HG03565 (cell line): ENCODE results near the gene PAK5.

Source experiments
- ATAC-seq: cut with Tn5 transposase; IDR thresholded peaks from one replicate; pipeline ENCODE4 v1.9.1; 2021; ENCODE audit warnings: mild to moderate bottlenecking, moderate library complexity; ENCODE audit not compliant: unreplicated experiment

PAK5 gene

GRCh38 chr20:9838378-9839295 lies at the start of gene PAK5:
PAK5 (minus strand) TSS chr20:9839076; CDS start chr20:9644328, 194,748 bp downstream.
- ATAC-seq: no peak

- no peak for ATAC-seq
Measured at GRCh38 chr20:9887706-9888105, 48.8 kb upstream of the PAK5 start.

- ATAC-seq: no peak
Measured at GRCh38 chr20:9886227-9886626, 47.4 kb upstream of the PAK5 start.

- ATAC-seq: no peak
Measured at GRCh38 chr20:9884666-9885065, 45.8 kb upstream of the PAK5 start.

GRCh38 chr20:9884061-9884460 lies 45.2 kb upstream of the PAK5 start:
- no peak for ATAC-seq

- ATAC-seq: no peak
Measured at GRCh38 chr20:9877932-9878495, 39.1 kb upstream of the PAK5 start.

- no peak for ATAC-seq
Measured at GRCh38 chr20:9867196-9867980, 28.5 kb upstream of the PAK5 start.

- no peak for ATAC-seq
Measured at GRCh38 chr20:9852566-9852965, 13.7 kb upstream of the PAK5 start.

- no peak for ATAC-seq
Measured at GRCh38 chr20:9839626-9840025, 750 bp upstream of the PAK5 start.

- ATAC-seq: no peak
Measured at GRCh38 chr20:9838035-9838377, 870 bp downstream of the PAK5 start.

GRCh38 chr20:9837634-9838033 lies 1.2 kb downstream of the PAK5 start:
- ATAC-seq: no peak

- ATAC-seq: no peak
Measured at GRCh38 chr20:9835302-9835701, 3.6 kb downstream of the PAK5 start.

- no peak for ATAC-seq
Measured at GRCh38 chr20:9831032-9831431, 7.8 kb downstream of the PAK5 start.

- ATAC-seq: no peak
Measured at GRCh38 chr20:9829835-9830234, 9.0 kb downstream of the PAK5 start.

GRCh38 chr20:9817654-9818053 lies 21.2 kb downstream of the PAK5 start:
- ATAC-seq: no peak

- no peak for ATAC-seq
Measured at GRCh38 chr20:9815632-9816031, 23.2 kb downstream of the PAK5 start.

- no peak for ATAC-seq
Measured at GRCh38 chr20:9810738-9811137, 28.1 kb downstream of the PAK5 start.

- ATAC-seq: no peak
Measured at GRCh38 chr20:9809271-9809670, 29.6 kb downstream of the PAK5 start.

- ATAC-seq: no peak
Measured at GRCh38 chr20:9808166-9808565, 30.7 kb downstream of the PAK5 start.

- no peak for ATAC-seq
Measured at GRCh38 chr20:9807136-9807535, 31.7 kb downstream of the PAK5 start.

GRCh38 chr20:9800421-9800820 lies 38.5 kb downstream of the PAK5 start:
- no peak for ATAC-seq

- ATAC-seq: no peak
Measured at GRCh38 chr20:9794831-9795230, 44.0 kb downstream of the PAK5 start.
